LNCAP (cell line): ENCODE data around the gene SLC35D2.

Experiments used
- CTCF ChIP-seq: fragments of 450-650 bp; IDR thresholded peaks from 2 replicates; pipeline ENCODE4 v1.5.1; 2017; ENCODE audit warnings: mild to moderate bottlenecking

SLC35D2 gene

DNA sequence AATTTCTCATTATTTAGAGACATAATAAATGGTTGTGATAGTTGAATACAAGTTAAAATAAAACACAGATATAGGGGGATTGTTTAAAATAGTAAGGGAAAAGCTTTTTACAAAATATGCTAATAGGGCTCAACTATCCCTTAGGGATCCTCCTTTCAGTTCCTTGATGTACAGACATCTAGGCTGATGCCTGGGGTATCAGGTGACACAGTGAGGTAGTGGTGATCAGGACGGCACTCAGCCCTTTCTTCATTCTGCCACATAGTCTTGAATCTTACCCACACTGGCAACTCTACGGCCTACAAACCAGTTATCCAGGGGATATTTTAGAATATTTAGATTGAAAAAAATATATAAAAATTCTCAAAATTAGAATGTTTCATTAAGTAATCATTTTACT lies 12.5 kb upstream of the SLC35D2 start:
- no peak for TF ChIP-seq CTCF

GRCh38 chr9:96394832-96395496 lies 11.5 kb upstream of the SLC35D2 start:
- no peak for TF ChIP-seq CTCF

GRCh38 chr9:96392263-96392662 lies 8.8 kb upstream of the SLC35D2 start:
- no peak for TF ChIP-seq CTCF

GRCh38 chr9:96391021-96391765 lies 7.7 kb upstream of the SLC35D2 start:
- TF ChIP-seq CTCF: no peak

- no peak for TF ChIP-seq CTCF
Measured at GRCh38 chr9:96388144-96388543, 4.6 kb upstream of the SLC35D2 start.

DNA sequence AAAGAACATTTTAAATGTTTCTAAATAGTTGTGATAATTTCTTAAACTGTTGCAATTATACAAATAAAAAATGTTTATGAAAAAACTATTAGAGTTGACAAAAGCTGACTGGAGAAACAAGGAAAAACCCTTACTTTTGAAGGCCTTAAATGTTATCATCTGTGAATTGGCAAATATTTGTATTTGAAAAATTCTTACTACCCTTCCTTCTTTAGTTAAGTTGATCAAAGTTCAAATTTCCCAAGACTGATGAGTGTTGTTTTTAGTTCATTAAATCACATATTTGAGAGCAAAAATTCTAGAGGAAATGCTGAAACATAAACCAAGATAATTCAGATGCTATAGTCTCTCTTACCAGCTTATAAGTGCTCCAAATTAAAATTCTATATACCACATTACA lies 2.6 kb upstream of the SLC35D2 start:
- no peak for TF ChIP-seq CTCF

DNA sequence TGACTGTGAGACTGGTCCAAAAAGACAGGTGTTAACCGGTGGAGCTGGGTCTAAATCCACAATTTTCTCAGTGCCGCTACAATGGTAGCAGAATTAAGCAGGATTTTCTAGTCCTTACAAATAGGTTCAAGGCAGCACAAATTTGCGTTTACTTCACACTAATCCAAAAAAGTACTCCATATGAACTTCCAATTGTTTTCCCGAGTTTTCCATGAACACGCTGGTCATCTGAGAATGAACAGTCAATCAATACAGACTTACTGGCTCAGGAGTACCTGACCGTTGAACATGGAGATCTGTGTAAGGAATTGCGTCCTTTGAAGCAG lies 709 bp downstream of the SLC35D2 start:
- no peak for TF ChIP-seq CTCF
